ENCODE measurements around the gene PJVK. TPM values are rescaled to one million over a fixed set of nuclear protein-coding genes. Genes with fewer than 3 reads are reported as not detected.
"Not testable (repeated sequence)": the region's sequence is repeated elsewhere in the genome, so short reads cannot be mapped to it uniquely, and the experiment has no call there.

Gene PJVK
- total RNA-seq, 1 donor from 2014 or later, result 4.9 TPM

GRCh38 chr2:178452334-178452733 lies 1.2 kb downstream of the PJVK start:
- Histone ChIP-seq H3K27ac (peak overlapping the region; percentile 91), H3K4me1 (peaks cover 34% of the 10 kb centered on the region), H3K4me3 (no peak overlapping the region), H3K36me3 (no peaks in the 10 kb centered on the region), H3K9me3 (no peaks in the 10 kb centered on the region), H3K27me3 (no peaks in the 10 kb centered on the region)
- no peak for TF ChIP-seq POLR2AphosphoS5 (IDR thresholded peaks at IDR 0.05; ENCODE audit: insufficient read depth in 1 of 2, low read depth in 1 of 2)
- TF ChIP-seq, protein P1, sequence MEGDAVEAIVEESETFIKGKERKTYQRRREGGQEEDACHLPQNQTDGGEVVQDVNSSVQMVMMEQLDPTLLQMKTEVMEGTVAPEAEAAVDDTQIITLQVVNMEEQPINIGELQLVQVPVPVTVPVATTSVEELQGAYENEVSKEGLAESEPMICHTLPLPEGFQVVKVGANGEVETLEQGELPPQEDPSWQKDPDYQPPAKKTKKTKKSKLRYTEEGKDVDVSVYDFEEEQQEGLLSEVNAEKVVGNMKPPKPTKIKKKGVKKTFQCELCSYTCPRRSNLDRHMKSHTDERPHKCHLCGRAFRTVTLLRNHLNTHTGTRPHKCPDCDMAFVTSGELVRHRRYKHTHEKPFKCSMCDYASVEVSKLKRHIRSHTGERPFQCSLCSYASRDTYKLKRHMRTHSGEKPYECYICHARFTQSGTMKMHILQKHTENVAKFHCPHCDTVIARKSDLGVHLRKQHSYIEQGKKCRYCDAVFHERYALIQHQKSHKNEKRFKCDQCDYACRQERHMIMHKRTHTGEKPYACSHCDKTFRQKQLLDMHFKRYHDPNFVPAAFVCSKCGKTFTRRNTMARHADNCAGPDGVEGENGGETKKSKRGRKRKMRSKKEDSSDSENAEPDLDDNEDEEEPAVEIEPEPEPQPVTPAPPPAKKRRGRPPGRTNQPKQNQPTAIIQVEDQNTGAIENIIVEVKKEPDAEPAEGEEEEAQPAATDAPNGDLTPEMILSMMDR (IDR thresholded peaks at IDR 0.05), result no peak
- intact Hi-C loops (cut with DNase I), result no loop called here
- no peak for DNase-seq (ENCODE audit: extremely low spot score in 2 of 2)

GRCh38 chr2:178452870-178453269 lies 1.7 kb downstream of the PJVK start:
- intact Hi-C loops (cut with DNase I), result no loop called here
- H3K27ac ChIP-seq, result no peak overlapping the region
- H3K4me3 ChIP-seq, result no peak overlapping the region
- peaks cover 32% of the 10 kb centered on the region for H3K4me1 ChIP-seq
- no peak for DNase-seq (ENCODE audit: extremely low spot score in 2 of 2)
- no peaks in the 10 kb centered on the region for H3K9me3 ChIP-seq
- H3K27me3 ChIP-seq, result no peaks in the 10 kb centered on the region
- no peak for TF ChIP-seq POLR2A (IDR thresholded peaks at IDR 0.05)
- TF ChIP-seq, protein P1 (IDR thresholded peaks at IDR 0.05), result no peak
- TF ChIP-seq POLR2AphosphoS5 (IDR thresholded peaks at IDR 0.05; ENCODE audit: insufficient read depth in 1 of 2, low read depth in 1 of 2), result no peak
- no peaks in the 10 kb centered on the region for H3K36me3 ChIP-seq

- Histone ChIP-seq H3K4me1 (peaks cover 8% of the 10 kb centered on the region), H3K36me3 (no peaks in the 10 kb centered on the region), H3K27ac (no peak overlapping the region), H3K9me3 (no peaks in the 10 kb centered on the region), H3K4me3 (no peak overlapping the region), H3K27me3 (no peaks in the 10 kb centered on the region)
- intact Hi-C loops (cut with DNase I), result no loop called here
- DNase-seq (ENCODE audit: extremely low spot score in 2 of 2), result no peak
- TF ChIP-seq POLR2A (IDR thresholded peaks at IDR 0.05) (no peak), POLR2AphosphoS5 (IDR thresholded peaks at IDR 0.05; ENCODE audit: insufficient read depth in 1 of 2, low read depth in 1 of 2) (no peak)
- TF ChIP-seq, protein P1 (IDR thresholded peaks at IDR 0.05), result no peak
These were observed 4.8 kb downstream of the PJVK start for GRCh38 chr2:178455947-178456346.

GRCh38 chr2:178457390-178457886 lies 6.3 kb downstream of the PJVK start:
- Histone ChIP-seq H3K36me3 (no peaks in the 10 kb centered on the region), H3K27me3 (no peaks in the 10 kb centered on the region), H3K9me3 (no peaks in the 10 kb centered on the region), H3K4me1 (peaks cover under 1% of the 10 kb centered on the region), H3K27ac (no peak overlapping the region), H3K4me3 (no peak overlapping the region)
- DNase-seq (ENCODE audit: extremely low spot score in 2 of 2), result no peak
- intact Hi-C loops (cut with DNase I), result no loop called here
- no peak for TF ChIP-seq POLR2A (IDR thresholded peaks at IDR 0.05)

- DNase-seq (ENCODE audit: extremely low spot score in 2 of 2), result no peak
- no peak for TF ChIP-seq POLR2A (IDR thresholded peaks at IDR 0.05)
- TF ChIP-seq POLR2AphosphoS5 (IDR thresholded peaks at IDR 0.05; ENCODE audit: insufficient read depth in 1 of 2, low read depth in 1 of 2), result no peak
- TF ChIP-seq, protein P1 (IDR thresholded peaks at IDR 0.05), result no peak
- Histone ChIP-seq H3K27ac (no peak overlapping the region), H3K9me3 (no peaks in the 10 kb centered on the region), H3K4me3 (no peak overlapping the region), H3K36me3 (peaks cover 0 to 6% of the 10 kb centered on the region in 2 donors), H3K4me1 (peaks cover 8% of the 10 kb centered on the region), H3K27me3 (no peaks in the 10 kb centered on the region)
- intact Hi-C loops (cut with DNase I), result no loop called here
These were observed 18.2 kb downstream of the PJVK start for GRCh38 chr2:178469219-178469849.

DNA sequence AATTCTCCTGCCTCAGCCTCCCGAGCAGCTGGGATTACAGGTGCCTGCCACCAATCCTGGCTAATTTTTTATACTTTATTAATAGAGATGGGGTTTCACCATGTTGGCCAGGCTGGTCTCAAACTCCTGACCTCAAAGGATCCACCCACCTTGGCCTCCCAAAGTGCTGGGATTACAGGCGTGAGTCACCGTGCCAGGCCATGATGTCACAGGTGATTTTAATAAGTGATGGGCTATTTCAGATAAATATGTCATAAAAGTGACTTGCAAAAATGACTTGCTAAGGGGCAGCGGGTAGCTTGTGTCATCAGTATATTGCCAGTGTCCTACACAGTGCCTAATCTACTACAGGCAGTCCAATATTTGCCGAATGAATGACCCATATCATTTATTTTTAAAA lies 20.1 kb downstream of the PJVK start:
- H3K4me3 ChIP-seq; intact Hi-C loops (cut with DNase I); DNase-seq (ENCODE audit: extremely low spot score in 2 of 2); H3K27me3 ChIP-seq; H3K27ac ChIP-seq; H3K36me3 ChIP-seq; H3K9me3 ChIP-seq: not testable (repeated sequence)
- peaks cover 16% of the 10 kb centered on the region for H3K4me1 ChIP-seq

All from vagina (tissue), 2 donors.